ENCODE data around the gene PRM1. TPM values are rescaled to one million over a fixed set of nuclear protein-coding genes. Genes with fewer than 3 reads are reported as not detected.
A peak's percentile ranks its signal among the peaks of the same experiment; 100 is the strongest.

PRM1 gene
- total RNA-seq, 2 experiments from 2014 or later, result not detected

- Histone ChIP-seq H3K36me3 (ENCODE audit: insufficient read depth, low read length) (no peaks in the 10 kb centered on the region), H3K9me2 (ENCODE audit: insufficient read depth, low read length) (no peaks in the 10 kb centered on the region), H3K9me3 (ENCODE audit: low read length) (no peaks in the 10 kb centered on the region), H3K27ac (ENCODE audit: low read depth, low read length, poor library complexity, severe bottlenecking) (no peak within 1 kb of the TSS), H2AFZ (ENCODE audit: low read length) (no peak within 1 kb of the TSS), H3K79me2 (ENCODE audit: insufficient read depth, low read depth, low read length) (no peaks in the 10 kb centered on the region), H4K20me1 (ENCODE audit: insufficient read depth, low read length) (no peaks in the 10 kb centered on the region), H3K4me1 (ENCODE audit: insufficient read depth, low read length, poor library complexity, severe bottlenecking) (peaks cover 11% of the 10 kb centered on the region), H3K4me2 (ENCODE audit: low read length) (no peak within 1 kb of the TSS), H3K4me3 (ENCODE audit: low read depth, low read length, poor library complexity, severe bottlenecking) (no peak within 1 kb of the TSS)
- TF ChIP-seq CTCF (conservative IDR thresholded peaks at IDR 0.05; ENCODE audit: low read length) (no peak), EZH2phosphoT487 (IDR thresholded peaks at IDR 0.05; ENCODE audit: borderline replicate concordance, low read depth, low read length) (no peak)
- DNase-seq (ENCODE audit: low spot score), result no peak
- intact Hi-C loops (cut with micrococcal nuclease; ENCODE audit: unreplicated experiment), result no loop called here
- ChIA-PET POLR2A (no interaction called here), CTCF (ENCODE audit: unreplicated experiment) (interaction anchor here (0.5 kb wide), 1 partner anchor 301 kb away, joined by 3 read pairs; no protein-coding TSS in a partner anchor)
- BruUV-seq (replicated peaks), result no TSS peak
Observed at GRCh38 chr16:11268921-11269375, 12.2 kb downstream of the PRM1 start, which contains the start of gene TNP2. Gene TNP2, minus strand, starts transcription at chr16:11269325. Its CDS starts 63 bp downstream, at chr16:11269262.

- no peaks in the 10 kb centered on the region for H3K9me2 ChIP-seq (ENCODE audit: insufficient read depth, low read length)
- no peaks in the 10 kb centered on the region for H3K79me2 ChIP-seq (ENCODE audit: insufficient read depth, low read depth, low read length)
- intact Hi-C loops (cut with micrococcal nuclease; ENCODE audit: unreplicated experiment), result no loop called here
- no peaks in the 10 kb centered on the region for H3K9me3 ChIP-seq (ENCODE audit: low read length)
- H3K4me3 ChIP-seq (ENCODE audit: low read depth, low read length, poor library complexity, severe bottlenecking), result no peak overlapping the region
- no TSS peak for BruUV-seq (replicated peaks)
- POLR2A ChIA-PET, result no interaction called here
- no peak overlapping the region for H2AFZ ChIP-seq (ENCODE audit: low read length)
- no peak overlapping the region for H3K27ac ChIP-seq (ENCODE audit: low read depth, low read length, poor library complexity, severe bottlenecking)
- H3K4me2 ChIP-seq (ENCODE audit: low read length), result no peak overlapping the region
- CTCF ChIA-PET (ENCODE audit: unreplicated experiment), result no interaction called here
- TF ChIP-seq EZH2phosphoT487 (IDR thresholded peaks at IDR 0.05; ENCODE audit: borderline replicate concordance, low read depth, low read length), result no peak
- TF ChIP-seq CTCF (conservative IDR thresholded peaks at IDR 0.05; ENCODE audit: low read length), result no peak
- no peaks in the 10 kb centered on the region for H3K36me3 ChIP-seq (ENCODE audit: insufficient read depth, low read length)
- peaks cover 18% of the 10 kb centered on the region for H3K4me1 ChIP-seq (ENCODE audit: insufficient read depth, low read length, poor library complexity, severe bottlenecking)
- no peak for DNase-seq (ENCODE audit: low spot score)
- H4K20me1 ChIP-seq (ENCODE audit: insufficient read depth, low read length), result no peaks in the 10 kb centered on the region
Observed at GRCh38 chr16:11265124-11265523, 16.0 kb downstream of the PRM1 start.

- H3K4me2 ChIP-seq (ENCODE audit: low read length), result peak overlapping the region; percentile 43
- H3K4me3 ChIP-seq (ENCODE audit: low read depth, low read length, poor library complexity, severe bottlenecking), result no peak overlapping the region
- no peaks in the 10 kb centered on the region for H3K79me2 ChIP-seq (ENCODE audit: insufficient read depth, low read depth, low read length)
- BruUV-seq (replicated peaks), result no TSS peak
- no peaks in the 10 kb centered on the region for H3K36me3 ChIP-seq (ENCODE audit: insufficient read depth, low read length)
- DNase-seq (ENCODE audit: low spot score), result peak; percentile 39
- no peaks in the 10 kb centered on the region for H4K20me1 ChIP-seq (ENCODE audit: insufficient read depth, low read length)
- POLR2A ChIA-PET, result interaction anchor here (0.6 kb wide), 2 partner anchors 31 to 106 kb away, joined by 3 to 4 read pairs; no protein-coding TSS in a partner anchor
- H3K27ac ChIP-seq (ENCODE audit: low read depth, low read length, poor library complexity, severe bottlenecking), result peak overlapping the region; percentile 3
- CTCF ChIA-PET (ENCODE audit: unreplicated experiment), result no interaction called here
- no peaks in the 10 kb centered on the region for H3K9me2 ChIP-seq (ENCODE audit: insufficient read depth, low read length)
- peaks cover 19% of the 10 kb centered on the region for H3K4me1 ChIP-seq (ENCODE audit: insufficient read depth, low read length, poor library complexity, severe bottlenecking)
- intact Hi-C loops (cut with micrococcal nuclease; ENCODE audit: unreplicated experiment), result no loop called here
- H2AFZ ChIP-seq (ENCODE audit: low read length), result peak overlapping the region; percentile 84
- no peaks in the 10 kb centered on the region for H3K9me3 ChIP-seq (ENCODE audit: low read length)
- no peak for TF ChIP-seq EZH2phosphoT487 (IDR thresholded peaks at IDR 0.05; ENCODE audit: borderline replicate concordance, low read depth, low read length)
Observed at GRCh38 chr16:11264155-11264832, 16.8 kb downstream of the PRM1 start.

All from OCI-LY7 (cell line).